Activated CD8-positive, alpha-beta T cell treated with anti-CD3 and anti-CD28 coated beads for 36 hours (primary cell): ENCODE results near the gene BCAR3. TPM values are rescaled to one million over a fixed set of nuclear protein-coding genes. Genes with fewer than 3 reads are reported as not detected.
"Not testable (repeated sequence)": the region's sequence is repeated elsewhere in the genome, so short reads cannot be mapped to it uniquely, and the experiment has no call there.

Experiments used
- ATAC-seq: fragments of 200-7000 bp; cut with Tn5 transposase; one replicate; pipeline ENCODE4 v1.10.0; 2021; ENCODE audit warnings: mild to moderate bottlenecking, moderate library complexity
- CTCF ChIA-PET: fragments of 350-600 bp; sonication (Branson Sonifier 250); formaldehyde crosslinking; loops from one replicate; lab custom pipeline; 2021; ENCODE audit warnings: antibody characterized with exemption; lab: Charles Lee
- POLR2A ChIA-PET: fragments of 350-600 bp; sonication (Branson Sonifier 250); formaldehyde crosslinking; loops from one replicate; lab custom pipeline; 2021; ENCODE audit warnings: antibody characterized with exemption; lab: Charles Lee
- DNase-seq: peaks from one replicate; pipeline ENCODE4 v3.0.0-alpha.2; 2020
- H3K27ac Mint-ChIP-seq: one replicate; pipeline ENCODE4 v1.8.0; 2021; ENCODE audit warnings: mild to moderate bottlenecking, mixed read lengths
- H3K27me3 Mint-ChIP-seq: one replicate; pipeline ENCODE4 v1.8.0; 2021; ENCODE audit warnings: mixed read lengths
- H3K36me3 Mint-ChIP-seq: one replicate; pipeline ENCODE4 v1.8.0; 2021; ENCODE audit warnings: low read depth, mixed read lengths
- H3K4me1 Mint-ChIP-seq: one replicate; pipeline ENCODE4 v1.8.0; 2021; ENCODE audit warnings: low read depth, mixed read lengths
- H3K4me3 Mint-ChIP-seq: one replicate; pipeline ENCODE4 v1.8.0; 2021; ENCODE audit warnings: mild to moderate bottlenecking, moderate library complexity, mixed read lengths
- H3K9me3 Mint-ChIP-seq: one replicate; pipeline ENCODE4 v1.8.0; 2021; ENCODE audit warnings: mixed read lengths
- CTCF ChIP-seq: fragments of 200-600 bp; IDR thresholded peaks from one replicate; pipeline ENCODE4 v1.8.0; 2022; ENCODE audit warnings: antibody characterized with exemption, mild to moderate bottlenecking
- intact Hi-C: fragments of 100-400 bp; cut with micrococcal nuclease; formaldehyde crosslinking; loops from one replicate; pipeline ENCODE4 v1.10.0; 2022
- total RNA-seq, 2 experiments: library from RNA; stranded (reverse); gene quantifications; one replicate each; pipeline ENCODE4 v1.2.3, GENCODE V29; 2021

The BCAR3 gene
- total RNA-seq, 2 experiments from 2014 or later: 0.51 to 0.70 TPM

- Mint-ChIP-seq H3K36me3 (no peaks in the 10 kb centered on the region), H3K4me3 (no peak overlapping the region), H3K4me1 (no peaks in the 10 kb centered on the region), H3K27ac (no peak overlapping the region), H3K27me3 (no peaks in the 10 kb centered on the region), H3K9me3 (no peaks in the 10 kb centered on the region)
- intact Hi-C loops: no loop called here
- TF ChIP-seq CTCF: no peak
- ATAC-seq (no peak), DNase-seq (no peak)
- ChIA-PET POLR2A (no interaction called here), CTCF (interaction anchor here (1.9 kb wide), 1 partner anchor 27 kb away, joined by 7 read pairs; no protein-coding TSS in a partner anchor)
These were observed 25.1 kb downstream of the BCAR3 start for GRCh38 chr1:93656491-93656890.

DNA sequence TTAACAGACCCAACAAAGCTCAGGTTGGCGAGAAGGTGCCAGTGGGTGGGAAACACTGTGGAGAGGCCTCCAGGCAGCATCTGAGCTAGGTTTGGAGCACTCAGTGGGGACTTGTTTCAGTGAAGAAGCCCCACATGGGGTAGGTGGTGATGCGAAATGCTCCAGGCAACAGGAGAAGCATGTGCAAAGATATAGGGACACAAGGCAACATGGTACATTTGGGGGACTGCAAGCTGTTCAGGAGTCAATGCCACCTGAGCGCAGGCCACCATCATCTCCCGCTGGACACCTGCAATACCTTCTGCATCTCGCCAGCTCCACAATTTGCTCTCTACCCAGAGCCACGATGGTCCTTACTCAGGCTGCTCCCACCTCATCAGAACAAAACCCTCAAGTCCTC, 28.0 kb downstream of the BCAR3 start:
- CTCF ChIA-PET: interaction anchor here (1.2 to 1.9 kb wide), 2 partner anchors 24 to 160 kb away, joined by 4 to 9 read pairs; no protein-coding TSS in a partner anchor
- no peak for DNase-seq
- Mint-ChIP-seq H3K4me1 (no peaks in the 10 kb centered on the region), H3K36me3 (no peaks in the 10 kb centered on the region), H3K27me3 (no peaks in the 10 kb centered on the region), H3K9me3 (no peaks in the 10 kb centered on the region), H3K4me3 (no peak overlapping the region), H3K27ac (no peak overlapping the region)
- no peak for ATAC-seq
- intact Hi-C loops: no loop called here
- TF ChIP-seq CTCF: no peak
- POLR2A ChIA-PET: interaction anchor here (0.7 kb wide), 1 partner anchor 27 kb away, joined by 3 read pairs; no protein-coding TSS in a partner anchor

DNA sequence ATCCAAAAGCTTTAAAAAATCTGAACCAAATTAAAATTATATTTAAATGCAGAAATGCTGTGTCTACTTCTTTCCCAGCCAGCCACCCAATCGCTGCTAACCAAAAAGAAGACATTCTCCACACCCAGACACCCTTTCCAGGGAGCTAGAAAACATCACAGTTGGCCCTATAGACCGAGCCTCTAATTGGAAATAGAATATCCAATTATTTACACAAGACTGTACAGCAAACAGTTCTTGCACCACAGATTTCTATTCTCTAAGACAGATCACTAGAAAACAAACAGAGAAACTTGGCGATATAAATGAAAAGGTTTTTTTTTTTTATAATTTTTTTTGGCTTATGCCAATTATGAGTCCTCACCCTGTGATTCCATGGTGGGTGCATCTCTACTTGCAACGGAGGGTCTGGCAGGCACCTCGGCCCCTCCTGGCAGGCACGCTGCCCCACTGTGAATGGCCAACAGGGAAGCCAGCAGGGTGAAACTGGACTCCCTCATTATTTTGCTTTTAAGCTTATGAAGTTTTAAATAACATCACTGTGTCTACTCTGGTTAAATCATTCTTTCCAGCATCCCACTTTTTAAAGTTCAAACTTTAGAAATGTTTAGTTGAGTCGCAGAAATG, 29.2 kb downstream of the BCAR3 start:
- no peaks in the 10 kb centered on the region for H3K36me3 Mint-ChIP-seq
- H3K4me3 Mint-ChIP-seq: no peak overlapping the region
- H3K9me3 Mint-ChIP-seq: no peaks in the 10 kb centered on the region
- TF ChIP-seq CTCF: no peak
- ChIA-PET POLR2A (no interaction called here), CTCF (interaction anchor here (1.9 kb wide), 1 partner anchor 161 kb away, joined by 9 read pairs; no protein-coding TSS in a partner anchor)
- H3K27ac Mint-ChIP-seq: no peak overlapping the region
- H3K4me1 Mint-ChIP-seq: no peaks in the 10 kb centered on the region
- no peak for DNase-seq
- no peak for ATAC-seq
- intact Hi-C loops: no loop called here
- H3K27me3 Mint-ChIP-seq: no peaks in the 10 kb centered on the region

GRCh38 chr1:93651695-93652094, 29.9 kb downstream of the BCAR3 start:
- Mint-ChIP-seq H3K36me3 (no peaks in the 10 kb centered on the region), H3K9me3 (no peaks in the 10 kb centered on the region), H3K4me1 (no peaks in the 10 kb centered on the region), H3K27me3 (no peaks in the 10 kb centered on the region), H3K4me3 (no peak overlapping the region), H3K27ac (no peak overlapping the region)
- TF ChIP-seq CTCF: no peak
- ATAC-seq: no peak
- no peak for DNase-seq
- ChIA-PET CTCF (no interaction called here), POLR2A (no interaction called here)
- intact Hi-C loops: no loop called here

GRCh38 chr1:93650159-93650558, 31.5 kb downstream of the BCAR3 start:
- H3K27me3 Mint-ChIP-seq, H3K4me3 Mint-ChIP-seq, H3K27ac Mint-ChIP-seq, H3K9me3 Mint-ChIP-seq, H3K4me1 Mint-ChIP-seq, ATAC-seq, intact Hi-C loops, H3K36me3 Mint-ChIP-seq, DNase-seq, CTCF ChIA-PET, POLR2A ChIA-PET: not testable (repeated sequence)
